DMS153 treated with DMSO at 0.1 percent for 48 hours (cell line): Measurements from ENCODE around the gene CXCL12.

Experiments used
- DNase-seq: peaks from one replicate; lab custom pipeline; 2025; ENCODE audit not compliant: unreplicated experiment; lab: John Stamatoyannopoulos, UW

CXCL12 gene

GRCh38 chr10:44399659-44400451 lies 15.0 kb upstream of the CXCL12 start:
- DNase-seq = no peak

DNA sequence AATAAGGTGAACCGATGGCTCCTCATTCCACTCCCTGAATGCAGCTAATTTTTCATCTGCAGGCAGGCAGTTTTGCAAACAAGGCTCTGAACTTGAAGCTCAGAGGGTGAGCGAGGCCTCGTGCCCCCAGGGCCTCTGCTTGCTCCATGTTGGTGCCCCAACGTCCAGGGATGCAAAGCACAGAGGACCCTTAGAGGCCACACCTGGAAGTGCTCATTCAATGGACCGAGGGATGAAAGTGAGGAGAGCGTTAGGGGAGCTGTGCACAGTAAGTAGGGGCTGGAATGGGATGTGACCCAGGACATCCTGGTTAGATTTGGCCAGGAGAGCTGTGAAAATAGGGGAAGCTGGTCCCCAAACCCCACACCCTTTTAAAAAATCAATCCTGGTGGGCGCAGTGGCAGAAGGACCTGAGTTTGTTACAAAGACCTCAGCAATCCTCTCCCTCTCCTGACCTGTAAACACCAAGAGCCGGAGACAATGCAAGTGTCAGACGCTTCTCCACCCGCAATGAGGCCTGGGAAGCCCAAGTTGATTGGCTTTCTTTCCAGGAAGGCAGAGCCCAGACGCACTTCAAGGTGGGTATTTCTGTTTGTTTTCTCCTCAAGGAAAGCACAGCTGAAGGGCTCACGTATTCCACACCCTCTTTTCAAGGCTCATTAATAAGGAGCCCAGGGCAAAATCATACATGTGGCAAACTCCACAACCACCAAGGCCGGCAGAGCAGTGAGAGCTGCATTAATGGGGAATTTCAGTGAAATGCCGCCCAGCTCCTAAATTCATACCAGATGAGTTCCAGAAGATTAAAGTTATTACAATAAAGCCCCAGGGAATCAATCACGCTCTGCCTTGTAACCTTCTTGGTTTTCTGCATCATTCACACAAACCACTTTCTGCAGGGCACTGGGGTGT lies 14.1 kb upstream of the CXCL12 start:
- no peak for DNase-seq

- no peak for DNase-seq
Observed at GRCh38 chr10:44398271-44398670, 13.4 kb upstream of the CXCL12 start.

- no peak for DNase-seq
Observed at GRCh38 chr10:44397476-44398225, 12.8 kb upstream of the CXCL12 start.

GRCh38 chr10:44396671-44397191 lies 11.8 kb upstream of the CXCL12 start:
- no peak for DNase-seq

GRCh38 chr10:44395902-44396670 lies 11.2 kb upstream of the CXCL12 start:
- DNase-seq = no peak

DNA sequence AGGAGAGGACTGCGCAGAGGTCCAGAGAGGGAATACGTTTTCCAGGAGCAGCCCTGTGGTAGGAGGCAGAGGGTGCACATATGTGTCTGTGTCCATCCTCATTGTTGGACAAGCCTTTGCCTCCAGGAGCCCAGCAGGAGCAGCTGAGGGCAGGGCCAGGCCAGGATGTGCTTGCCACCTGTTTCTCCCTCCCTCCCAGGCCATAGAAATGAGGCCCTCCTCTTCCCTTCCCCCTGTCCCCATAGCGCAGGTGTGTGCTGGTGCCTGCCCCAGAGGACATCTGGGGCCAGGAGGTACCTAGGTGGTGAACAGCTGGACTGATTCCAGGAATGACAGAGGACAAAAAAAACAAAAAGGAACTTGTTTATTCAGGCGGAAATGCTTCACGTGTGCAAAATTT lies 10.5 kb upstream of the CXCL12 start:
- peak; percentile 69 for DNase-seq

DNA sequence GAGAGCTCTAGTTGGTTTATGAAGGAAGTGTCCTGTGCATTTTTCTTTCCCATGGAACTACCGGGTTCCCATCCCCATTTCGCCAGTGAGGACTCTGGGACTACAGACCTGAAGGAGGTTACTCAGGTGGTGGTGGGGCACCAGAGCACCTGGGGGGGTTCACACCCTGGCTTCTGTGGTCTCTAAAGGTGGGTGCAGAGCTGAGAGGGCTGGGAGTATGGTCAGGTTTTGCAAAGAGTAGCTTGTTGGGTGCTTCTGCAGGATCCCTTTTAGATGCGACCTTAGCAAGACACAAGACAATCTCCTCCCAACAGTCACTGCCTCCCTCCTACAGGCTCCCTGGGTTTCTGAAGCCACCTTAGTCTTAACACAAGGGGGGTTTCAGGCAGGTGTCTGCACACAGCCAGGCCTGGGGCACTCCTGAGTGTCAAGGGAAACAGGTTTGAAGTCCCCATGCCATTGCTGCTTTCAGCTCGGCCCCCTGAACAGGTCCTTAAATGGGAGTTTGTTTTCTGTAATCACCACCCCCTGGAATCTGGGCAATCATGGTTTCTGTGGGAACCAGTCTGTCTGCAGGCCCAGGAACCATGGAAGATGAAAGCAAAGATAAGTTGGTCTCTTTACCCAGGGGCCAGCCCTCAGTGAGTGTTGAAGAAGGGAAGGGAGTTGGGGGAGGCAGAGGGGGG lies 9.9 kb upstream of the CXCL12 start:
- DNase-seq = no peak

DNA sequence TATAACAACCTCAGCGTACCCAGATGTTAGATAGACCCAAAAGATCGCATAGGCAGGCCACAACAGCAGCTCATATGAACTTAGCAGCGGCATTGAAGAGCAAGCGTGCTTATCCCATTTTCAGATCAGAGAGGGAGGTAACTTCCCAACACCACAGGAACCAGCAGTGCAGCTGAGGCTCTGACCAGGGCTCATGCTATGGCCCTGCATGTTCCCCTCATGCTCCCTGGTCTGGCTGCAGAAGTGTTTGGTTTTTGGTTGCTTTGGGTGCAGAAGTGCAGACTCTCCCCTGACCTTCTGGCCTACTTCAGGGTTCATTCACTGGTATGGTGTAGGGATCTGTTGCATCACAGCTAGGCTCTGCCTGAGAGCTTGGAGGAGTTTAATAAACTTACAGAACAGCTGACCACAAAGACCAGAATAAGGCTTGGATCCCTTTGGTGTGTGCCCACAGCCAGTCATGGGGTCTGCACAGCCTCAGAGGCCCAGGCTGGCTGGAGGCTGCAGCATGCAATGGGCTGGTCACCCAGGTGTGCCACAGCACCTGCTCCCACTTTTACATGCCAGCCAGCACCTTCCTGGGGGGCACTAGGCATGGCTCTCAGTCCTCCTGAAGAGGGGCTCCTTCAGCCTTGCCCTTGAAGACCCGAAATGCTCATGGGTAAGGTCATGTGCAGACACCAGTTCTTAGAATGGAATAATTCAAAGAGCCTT lies 9.1 kb upstream of the CXCL12 start:
- no peak for DNase-seq

DNA sequence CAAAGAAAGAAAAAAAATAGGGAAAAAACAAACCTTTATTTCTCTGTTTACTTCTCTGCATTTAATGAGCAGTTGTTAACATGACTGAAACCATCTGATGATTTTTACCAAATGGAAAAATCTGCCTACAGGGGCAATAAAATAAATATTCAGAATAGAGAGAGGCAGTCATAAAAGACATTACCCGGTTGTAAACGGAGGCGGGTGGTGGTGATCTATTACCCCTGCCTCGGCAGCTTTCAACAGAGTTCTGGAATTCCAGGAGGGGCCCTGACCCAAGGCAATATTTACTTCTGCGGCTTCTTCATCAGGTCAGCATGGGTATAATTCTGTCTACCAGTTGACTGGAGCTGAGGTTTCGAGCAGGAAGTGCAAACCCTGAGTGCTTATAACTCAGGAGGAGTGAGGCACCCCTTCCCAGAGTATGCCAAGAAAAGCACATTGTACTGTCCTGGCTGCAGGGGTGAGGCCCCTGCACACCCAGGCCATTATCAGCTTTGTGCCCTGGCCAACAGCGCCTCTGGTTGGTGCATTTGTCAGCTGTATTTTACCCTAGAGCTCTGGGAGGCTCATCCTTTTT lies 8.2 kb upstream of the CXCL12 start:
- DNase-seq = no peak

- DNase-seq = no peak
Observed at GRCh38 chr10:44392420-44392819, 7.5 kb upstream of the CXCL12 start.

DNA sequence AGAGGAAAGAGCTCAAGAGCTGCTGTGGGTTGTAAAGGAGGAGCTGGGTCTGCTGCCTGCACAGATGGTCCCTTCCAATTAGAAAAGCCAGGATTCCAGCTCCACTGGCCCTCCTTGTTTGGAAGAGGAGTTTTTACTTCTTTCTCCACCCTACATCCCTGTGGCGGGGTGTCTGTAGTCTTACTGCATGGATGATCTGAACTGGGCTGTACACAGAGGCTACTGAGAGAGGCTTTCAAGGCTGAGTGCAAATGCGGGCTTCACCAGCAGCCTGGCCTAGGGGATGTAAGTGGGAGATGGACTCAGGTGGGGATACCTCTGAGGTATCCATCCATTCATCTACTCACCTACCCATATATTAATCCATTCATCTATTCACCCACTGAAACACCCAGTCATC lies 7.1 kb upstream of the CXCL12 start:
- DNase-seq = no peak

DNA sequence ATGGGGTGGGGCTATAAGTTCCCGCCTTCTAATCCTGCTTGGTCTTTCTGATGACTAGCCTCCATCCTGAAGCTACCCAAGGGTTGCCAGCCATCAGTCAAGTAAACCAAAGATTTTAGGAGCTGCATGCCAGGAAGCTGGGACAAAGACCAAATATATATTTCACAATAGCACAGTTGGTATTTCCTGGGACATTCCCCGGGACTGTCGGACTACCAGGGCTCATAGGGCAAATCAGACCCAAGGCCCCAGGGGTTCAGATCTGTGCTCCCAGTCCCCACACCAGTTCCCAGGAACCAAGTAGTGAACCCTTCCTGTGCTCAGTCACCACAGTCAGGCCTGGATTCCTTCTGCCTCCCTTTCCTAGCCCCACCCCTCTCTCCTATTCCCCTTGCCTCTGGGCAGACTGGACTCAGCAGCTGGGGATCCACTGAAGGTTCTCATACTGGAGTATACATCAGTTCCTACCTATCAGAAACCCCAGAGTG lies 5.7 kb upstream of the CXCL12 start:
- no peak for DNase-seq

DNA sequence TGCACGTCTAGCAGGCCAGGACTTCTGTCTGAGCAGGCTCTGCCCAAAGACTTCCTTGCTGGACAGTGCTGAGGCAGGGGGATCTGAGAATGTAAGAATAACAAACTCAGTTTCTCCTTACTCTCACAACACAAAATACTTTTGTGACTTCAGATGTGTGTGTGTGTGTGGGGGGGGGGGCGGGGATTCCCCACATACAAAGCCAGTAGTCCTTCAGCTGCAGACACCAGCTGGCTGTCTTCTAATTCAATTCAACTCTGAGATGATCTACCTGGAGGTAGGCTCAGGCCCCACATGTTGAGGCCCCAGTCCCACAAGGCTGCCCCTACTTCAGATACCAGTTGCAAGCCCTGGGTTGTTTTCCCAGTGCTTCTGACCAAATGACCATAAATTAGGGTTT lies 4.7 kb upstream of the CXCL12 start:
- DNase-seq = no peak

GRCh38 chr10:44389150-44389549 lies 4.3 kb upstream of the CXCL12 start:
- no peak for DNase-seq

DNA sequence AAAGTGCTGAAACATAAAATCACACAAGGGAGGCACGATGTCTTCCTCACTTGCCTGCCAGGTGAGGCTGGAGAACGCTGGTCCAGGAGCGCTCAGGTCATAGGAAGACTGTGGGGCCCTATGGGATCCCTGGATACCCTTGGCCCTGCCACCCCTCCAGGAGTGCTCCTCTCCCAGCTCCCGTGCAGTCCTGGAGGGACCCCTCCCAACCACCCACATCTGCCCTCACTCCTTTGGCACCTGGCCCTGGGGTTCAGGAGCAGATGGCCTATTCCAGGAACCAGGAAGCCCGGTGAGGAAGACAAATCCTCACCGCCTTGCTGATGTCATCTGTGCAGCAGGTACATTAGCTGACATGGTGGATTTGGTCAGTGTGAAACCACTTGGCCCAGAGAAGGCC lies 3.7 kb upstream of the CXCL12 start:
- DNase-seq = no peak

DNA sequence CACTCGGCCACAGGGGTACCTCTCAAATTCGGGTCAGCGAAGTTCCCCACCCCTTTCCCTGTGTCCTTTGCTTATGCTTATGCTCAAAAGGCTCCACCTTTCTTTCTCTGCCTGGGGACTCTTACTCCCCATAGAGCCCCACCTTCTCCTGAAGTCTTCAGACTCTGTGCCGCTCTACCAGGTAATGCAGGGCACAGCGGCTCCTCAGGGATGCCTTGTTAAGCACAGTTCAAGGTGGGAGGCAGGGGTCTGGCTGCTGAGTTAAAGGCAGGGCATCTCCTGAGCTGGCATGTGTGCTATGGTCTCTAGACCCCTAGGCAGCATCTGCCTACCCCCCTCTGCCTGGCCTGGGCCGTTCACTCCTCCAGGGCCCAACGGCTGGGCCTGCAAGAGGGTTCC lies 3.0 kb upstream of the CXCL12 start:
- DNase-seq = no peak

DNA sequence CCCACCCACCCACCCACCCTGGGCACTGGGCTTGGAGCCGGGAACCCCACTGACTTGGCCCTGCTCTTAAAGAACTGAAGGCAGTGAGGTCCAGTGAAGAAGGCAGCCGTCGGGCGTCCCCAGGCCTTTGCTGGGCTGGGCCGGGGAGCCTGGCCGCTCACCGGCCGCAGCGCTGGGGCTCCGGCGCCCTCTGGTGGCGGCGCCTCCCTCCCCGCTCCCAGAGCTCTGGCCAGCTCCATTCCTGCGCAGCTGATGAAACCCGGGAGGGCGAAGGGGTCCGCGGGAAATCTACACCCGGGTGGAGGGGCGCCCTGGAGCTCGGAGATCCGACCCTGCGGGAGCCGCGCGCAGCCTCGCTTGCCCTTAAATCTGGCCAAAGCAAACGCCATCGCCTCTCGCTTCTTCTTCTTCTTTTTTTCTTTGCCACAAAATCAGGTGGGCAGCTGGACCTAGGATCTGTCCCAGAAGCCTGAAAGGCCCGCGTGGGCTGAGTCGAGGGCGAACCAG lies 1.7 kb upstream of the CXCL12 start:
- peak; percentile 40 for DNase-seq
